Gastroesophageal sphincter (tissue), 4 donors: ENCODE data around the gene CLASP1. TPM values are rescaled to one million over a fixed set of nuclear protein-coding genes. Genes with fewer than 3 reads are reported as not detected.

ENCODE experiments used
- ATAC-seq: fragments of 150-250 bp; one replicate; pipeline ENCODE4 v1.9.1; 2016; ENCODE audit warnings: mild to moderate bottlenecking, moderate library complexity
- H3K27ac ChIP-seq, 4 donors: fragments of 200-600 bp; sonication (generic) in 3 of 4; 1 replicate in 3 of 4; 2 replicates in 1 of 4; pipeline ENCODE4 v1.5.1; 2016 to 2019
- H3K27me3 ChIP-seq: fragments of 200-600 bp; sonication (generic); one replicate; pipeline ENCODE4 v1.5.1; 2019
- H3K36me3 ChIP-seq, 2 donors: fragments of 200-600 bp; sonication (generic); one replicate each; pipeline ENCODE4 v1.5.1; 2019; ENCODE audit warnings: control low read depth in 1 of 2
- H3K4me1 ChIP-seq, 3 donors: fragments of 200-600 bp; sonication (generic); 1 replicate in 2 of 3; 2 replicates in 1 of 3; pipeline ENCODE4 v1.5.1; 2016 to 2019; ENCODE audit warnings: control low read depth in 2 of 3
- H3K4me3 ChIP-seq, 2 donors: fragments of 200-600 bp; sonication (generic); one replicate each; pipeline ENCODE4 v1.5.1; 2019; ENCODE audit warnings: mild to moderate bottlenecking in 1 of 2, moderate library complexity in 1 of 2
- H3K9me3 ChIP-seq, 3 donors: fragments of 200-600 bp; sonication (generic); one replicate each; pipeline ENCODE4 v1.5.1; 2017 to 2019; ENCODE audit warnings: control low read depth in 2 of 3
- CTCF ChIP-seq, 4 experiments: fragments of 200-600 bp in 2 of 4; fragments of 450-650 bp in 2 of 4; sonication (generic) in 1 of 4; IDR thresholded peaks; one replicate each; pipeline ENCODE4 v1.5.1; 2017 to 2019; ENCODE audit warnings: antibody characterized with exemption in 4 of 4, mild to moderate bottlenecking in 2 of 4, moderate library complexity in 2 of 4
- EP300 ChIP-seq: sonication (generic); formaldehyde crosslinking; IDR thresholded peaks from one replicate; pipeline ENCODE4 v1.6.1; 2017; ENCODE audit warnings: antibody characterized with exemption, mild to moderate bottlenecking
- POLR2A ChIP-seq, 2 donors: fragments of 450-650 bp; IDR thresholded peaks; one replicate each; pipeline ENCODE4 v1.6.1; 2017; ENCODE audit warnings: antibody characterized with exemption in 2 of 2, mild to moderate bottlenecking in 2 of 2, moderate library complexity in 1 of 2
- POLR2AphosphoS5 ChIP-seq: sonication (generic); formaldehyde crosslinking; IDR thresholded peaks from one replicate; pipeline ENCODE4 v1.6.1; 2017; ENCODE audit warnings: antibody characterized with exemption
- WGBS, 2 donors: methylation state at CpG; one replicate each; pipeline ENCODE4 v1.1.5; 2018; ENCODE audit warnings: low coverage in 1 of 2; 5-methylcytosine and 5-hydroxymethylcytosine counted together
- total RNA-seq, 4 donors: library from RNA; depleted of rRNA; stranded (reverse); fragments of >200 nt; gene quantifications; one replicate each; pipeline ENCODE4 v1.1.0, GENCODE V29; 2016

The CLASP1 gene
- total RNA-seq, 4 donors from 2014 or later = 72.0 to 108 (median 84.7) TPM

DNA sequence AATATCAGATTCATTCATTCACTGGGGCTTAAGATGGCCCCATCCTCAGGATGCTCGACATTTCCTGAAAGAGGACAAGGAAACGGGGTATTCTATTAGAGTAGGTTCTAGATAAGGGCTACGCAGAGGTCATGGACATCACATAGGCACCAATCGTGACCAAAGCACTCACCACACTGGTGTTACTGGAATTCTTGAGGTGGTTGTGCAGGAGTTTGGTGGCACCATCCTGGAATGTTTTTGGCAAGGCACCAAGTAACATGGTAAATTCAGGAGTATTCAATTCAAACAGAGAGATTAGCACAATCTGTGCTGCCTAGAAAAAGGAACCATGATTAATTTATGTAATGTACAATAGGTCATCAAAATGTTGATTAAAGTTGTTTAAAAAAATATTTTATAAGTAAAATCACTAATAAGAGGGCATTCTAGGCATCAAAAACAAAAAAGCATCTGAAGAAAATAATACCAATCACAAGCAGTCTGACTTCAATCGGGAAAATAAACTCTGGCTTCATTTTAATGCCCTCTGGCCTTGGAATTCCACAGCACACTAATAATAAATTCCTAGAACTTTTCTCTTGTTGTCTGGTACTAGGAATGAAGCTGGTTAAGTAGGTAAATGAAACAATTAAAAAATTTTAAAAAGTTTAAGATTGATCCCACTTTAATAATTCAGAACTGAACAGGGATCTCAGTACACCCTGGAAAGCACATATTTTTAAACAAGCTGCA, 261.5 kb downstream of the CLASP1 start:
- Histone ChIP-seq H3K9me3 (no peaks in the 10 kb centered on the region), H3K4me3 (no peak overlapping the region), H3K27ac (no peak overlapping the region), H3K27me3 (no peaks in the 10 kb centered on the region), H3K4me1 (no peaks in the 10 kb centered on the region), H3K36me3 (peaks cover 0 to 76% of the 10 kb centered on the region in 2 donors)
- no peak for ATAC-seq
- TF ChIP-seq EP300 = no peak
- no peak for TF ChIP-seq POLR2A (IDR thresholded peaks at IDR 0.05)
- no peak for TF ChIP-seq POLR2AphosphoS5
- TF ChIP-seq CTCF (IDR thresholded peaks at IDR 0.05) = no peak
- 77 to 86% methylated on average over 2 to 4 of the region's 5 CpGs for WGBS, 2 donors

DNA sequence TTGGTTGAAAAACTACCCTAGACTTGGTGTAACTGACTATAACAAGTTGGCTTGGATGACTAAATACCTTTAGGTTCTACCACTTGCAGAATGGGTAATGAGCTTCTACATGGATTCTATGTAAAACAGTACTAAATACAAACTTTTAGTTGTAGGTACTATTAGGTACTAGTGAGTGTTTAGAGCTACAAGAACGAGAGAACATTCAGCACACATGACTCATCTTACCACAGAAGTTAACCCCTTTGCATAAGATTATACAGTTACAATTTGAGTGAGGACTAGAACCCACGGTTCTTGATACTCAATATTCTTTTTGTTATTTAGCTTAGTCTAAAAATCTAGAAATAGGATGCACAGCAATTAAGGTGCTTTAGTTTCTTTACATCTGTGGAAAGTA, 262.6 kb downstream of the CLASP1 start:
- Histone ChIP-seq H3K4me1 (no peaks in the 10 kb centered on the region), H3K4me3 (no peak overlapping the region), H3K27me3 (no peaks in the 10 kb centered on the region), H3K9me3 (no peaks in the 10 kb centered on the region), H3K36me3 (peaks cover 0 to 80% of the 10 kb centered on the region in 2 donors), H3K27ac (no peak overlapping the region)
- no peak for TF ChIP-seq EP300
- TF ChIP-seq CTCF (IDR thresholded peaks at IDR 0.05) = no peak
- no peak for TF ChIP-seq POLR2AphosphoS5
- no peak for TF ChIP-seq POLR2A (IDR thresholded peaks at IDR 0.05)
- 41 to 63% methylated on average over 2 of the region's 2 CpGs for WGBS, 2 donors
- no peak for ATAC-seq

GRCh38 chr2:121386102-121386501, 263.2 kb downstream of the CLASP1 start:
- Histone ChIP-seq H3K4me1 (no peaks in the 10 kb centered on the region), H3K27me3 (no peaks in the 10 kb centered on the region), H3K36me3 (peaks cover 0 to 80% of the 10 kb centered on the region in 2 donors), H3K9me3 (no peaks in the 10 kb centered on the region), H3K27ac (no peak overlapping the region), H3K4me3 (no peak overlapping the region)
- no peak for TF ChIP-seq EP300
- TF ChIP-seq POLR2A (IDR thresholded peaks at IDR 0.05) = no peak
- no peak for TF ChIP-seq CTCF (IDR thresholded peaks at IDR 0.05)
- no peak for TF ChIP-seq POLR2AphosphoS5
- ATAC-seq = no peak

- Histone ChIP-seq H3K27ac (no peak overlapping the region), H3K27me3 (no peaks in the 10 kb centered on the region), H3K9me3 (no peaks in the 10 kb centered on the region), H3K4me1 (no peaks in the 10 kb centered on the region), H3K4me3 (no peak overlapping the region), H3K36me3 (peaks cover 0 to 98% of the 10 kb centered on the region in 2 donors)
- TF ChIP-seq EP300 = no peak
- TF ChIP-seq POLR2AphosphoS5 = no peak
- no peak for TF ChIP-seq POLR2A (IDR thresholded peaks at IDR 0.05)
- TF ChIP-seq CTCF (IDR thresholded peaks at IDR 0.05) = no peak
- ATAC-seq = no peak
- 83 to 100% methylated on average over 3 to 4 of the region's 4 CpGs for WGBS, 2 donors
Measured at GRCh38 chr2:121382744-121383143, 266.5 kb downstream of the CLASP1 start.

DNA sequence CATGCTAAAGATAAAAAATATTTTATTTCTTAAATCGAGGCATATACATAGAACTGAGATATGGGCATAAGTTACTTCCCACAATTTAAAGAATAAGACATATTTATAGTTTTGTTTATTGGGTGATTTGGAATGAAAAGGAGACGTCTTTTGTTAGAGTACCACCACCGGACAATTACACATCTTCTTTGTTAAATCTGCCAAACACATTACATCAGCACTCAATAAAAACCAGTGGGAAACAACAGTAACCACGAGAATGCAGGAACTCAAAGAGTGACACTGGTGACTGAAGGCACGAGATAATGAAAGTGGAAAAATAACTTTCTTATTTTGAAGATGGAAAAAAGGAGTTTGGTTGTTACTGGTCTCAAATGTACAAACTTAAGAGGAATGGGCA, 271.6 kb downstream of the CLASP1 start:
- 68 to 87% methylated on average over 4 to 5 of the region's 5 CpGs for WGBS, 2 donors
- Histone ChIP-seq H3K4me3 (no peak overlapping the region), H3K27me3 (no peaks in the 10 kb centered on the region), H3K4me1 (no peaks in the 10 kb centered on the region), H3K27ac (no peak overlapping the region), H3K9me3 (no peaks in the 10 kb centered on the region), H3K36me3 (peaks cover 0 to 98% of the 10 kb centered on the region in 2 donors)
- no peak for ATAC-seq
- TF ChIP-seq POLR2AphosphoS5 (no peak), CTCF (IDR thresholded peaks at IDR 0.05) (no peak), POLR2A (IDR thresholded peaks at IDR 0.05) (no peak), EP300 (no peak)
